ENCODE results near the gene ENGASE.
A peak's percentile ranks its signal among the peaks of the same experiment; 100 is the strongest.

ENGASE gene

DNA sequence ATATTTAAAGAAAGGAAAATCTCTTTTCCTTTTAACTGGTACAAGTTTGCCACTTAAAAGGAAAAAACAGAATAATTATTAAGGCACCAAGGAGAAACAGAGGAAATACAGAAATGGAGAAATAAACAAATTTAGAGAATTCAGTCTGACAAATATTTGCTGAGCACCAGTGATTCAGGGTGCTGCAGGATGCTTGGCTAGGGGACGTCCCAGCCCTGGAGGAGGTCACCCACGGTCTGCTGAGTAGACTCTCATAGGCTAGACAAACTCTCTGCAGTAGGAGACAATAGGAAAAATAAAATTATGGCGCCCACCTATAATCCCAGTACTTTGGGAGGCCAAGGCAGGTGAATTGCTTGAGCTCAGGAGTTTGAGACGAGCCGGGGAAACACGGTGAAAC, 34.7 kb upstream of the ENGASE start:
- no peak for DNase-seq

DNA sequence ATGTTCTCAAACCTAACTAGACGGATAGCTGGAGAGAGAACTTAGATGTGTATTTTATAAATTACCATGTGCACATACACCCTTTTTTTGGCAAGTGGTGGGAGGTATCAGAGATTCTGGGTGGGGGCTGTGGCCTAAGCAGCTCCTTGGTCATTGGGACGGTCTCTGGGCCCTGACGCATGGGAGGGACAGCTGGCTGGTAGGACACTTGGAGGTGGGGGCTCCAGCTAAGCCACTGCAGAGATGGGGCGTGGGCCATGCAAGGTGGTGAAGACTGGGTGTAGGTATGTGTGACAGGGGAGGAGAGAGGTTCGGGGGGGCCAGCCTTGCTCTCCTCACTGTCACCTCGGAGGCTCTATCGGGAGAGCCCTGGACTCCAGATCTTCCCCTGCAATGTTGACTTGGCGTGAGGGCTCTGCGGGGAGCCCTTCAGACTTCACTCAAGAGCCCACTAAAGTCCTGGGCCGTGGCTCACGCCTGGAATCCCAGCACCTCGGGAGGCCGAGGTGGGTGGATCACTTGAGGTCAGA, 33.5 kb upstream of the ENGASE start:
- DNase-seq: no peak

DNA sequence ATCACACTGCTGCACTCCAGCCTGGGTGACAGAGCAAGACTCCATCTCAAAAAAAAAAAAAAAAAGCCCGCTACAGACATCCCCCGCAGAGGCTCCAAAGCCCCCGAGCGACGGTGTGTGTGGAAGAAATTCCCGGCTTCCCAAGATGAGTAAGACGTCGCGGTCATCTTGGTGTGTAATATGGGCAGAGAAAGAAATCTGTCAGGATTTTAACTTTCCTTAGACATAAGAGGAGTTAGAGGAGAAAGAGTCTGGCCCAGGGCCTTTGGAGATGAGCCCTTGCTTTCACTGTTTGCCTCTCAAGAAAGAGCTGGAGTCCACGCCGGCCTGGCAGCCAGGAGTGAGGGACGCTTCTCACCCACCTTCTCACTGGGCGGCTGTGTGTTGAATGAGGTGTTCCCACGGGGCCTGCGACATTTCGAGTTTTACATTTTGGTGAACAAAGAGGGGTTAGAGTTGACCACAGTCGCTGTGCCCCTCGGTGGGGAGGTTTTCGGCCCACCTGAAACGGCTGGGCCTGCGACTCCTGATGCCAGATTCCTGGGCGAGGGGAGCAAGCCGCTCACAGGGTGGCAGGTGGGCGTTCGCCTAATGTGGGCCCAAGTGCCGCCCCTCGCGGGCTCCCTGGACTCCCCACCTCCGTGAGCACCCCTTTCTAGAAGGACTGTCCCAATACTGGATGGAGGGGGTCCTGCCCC, 32.8 kb upstream of the ENGASE start:
- no peak for DNase-seq

DNA sequence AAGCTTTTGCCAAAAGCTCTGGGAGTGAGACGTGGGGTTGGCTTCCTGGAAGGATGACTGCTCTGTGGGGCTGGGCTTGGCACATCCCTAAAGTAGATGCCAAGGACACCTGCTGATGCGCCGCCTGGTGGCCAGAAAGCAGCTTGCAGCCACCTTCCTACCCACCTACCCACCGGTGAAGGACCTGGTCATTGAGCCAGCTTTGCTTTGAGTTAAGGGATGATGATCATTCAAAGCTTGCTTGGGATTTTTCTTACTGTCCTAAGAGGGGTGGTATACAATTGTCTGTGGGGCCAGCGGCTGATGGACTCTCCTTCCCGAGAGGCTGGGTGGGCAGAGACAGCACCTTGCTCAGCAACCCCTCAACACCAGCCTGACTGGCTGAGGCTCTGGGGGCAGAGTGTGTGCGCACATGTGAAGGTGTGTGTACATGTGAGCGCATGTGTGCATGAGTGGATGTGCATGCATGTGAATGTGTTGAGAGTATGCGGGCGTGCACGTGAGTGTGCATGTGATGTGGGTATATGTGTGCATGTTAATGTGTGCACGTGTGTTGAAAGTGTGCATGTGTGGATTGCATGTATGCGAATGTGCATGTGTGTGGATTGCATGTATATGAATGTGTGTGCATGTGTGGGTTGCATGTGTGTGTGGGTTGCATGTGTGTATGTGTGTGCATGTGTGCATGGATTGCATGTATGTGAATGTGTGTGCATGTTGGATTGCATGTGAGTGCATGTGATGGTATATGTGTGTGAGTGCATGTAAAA, 32.0 kb upstream of the ENGASE start:
- peak; percentile 66 for DNase-seq

DNA sequence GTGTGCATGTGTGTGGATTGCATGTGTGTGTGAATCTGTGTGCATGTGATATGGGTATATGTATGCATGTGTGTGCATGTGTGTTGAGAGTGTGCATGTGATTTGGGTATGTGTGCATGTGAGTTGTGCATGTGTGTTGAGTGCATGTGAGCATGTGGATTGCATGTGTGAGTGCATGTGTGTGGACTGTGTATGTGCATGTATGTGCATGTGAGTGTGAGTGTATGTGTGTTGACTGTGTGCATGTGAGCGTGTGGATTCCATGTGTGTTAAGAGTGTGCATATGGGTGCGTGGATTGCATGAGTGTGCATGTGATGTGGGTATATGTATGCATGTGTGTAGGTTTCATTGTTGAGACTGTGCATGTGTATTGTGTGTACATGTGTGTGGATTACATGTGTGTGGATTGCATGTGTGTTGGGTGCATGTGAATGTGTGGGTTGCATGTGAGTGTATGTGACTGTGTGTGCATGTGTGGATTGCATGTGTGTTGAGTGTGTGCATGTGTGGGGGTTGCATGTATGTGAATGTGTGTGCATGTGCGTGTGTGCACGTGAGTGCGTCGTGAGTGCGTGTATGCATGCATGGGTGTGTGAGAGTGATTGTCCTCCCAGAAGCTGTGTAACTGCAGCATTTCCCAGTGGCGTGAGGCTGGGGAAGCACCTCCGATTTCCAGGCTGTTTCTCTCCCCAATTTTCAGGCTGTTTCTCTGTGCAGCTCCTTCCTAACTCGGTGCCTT, 31.3 kb upstream of the ENGASE start:
- no peak for DNase-seq

DNA sequence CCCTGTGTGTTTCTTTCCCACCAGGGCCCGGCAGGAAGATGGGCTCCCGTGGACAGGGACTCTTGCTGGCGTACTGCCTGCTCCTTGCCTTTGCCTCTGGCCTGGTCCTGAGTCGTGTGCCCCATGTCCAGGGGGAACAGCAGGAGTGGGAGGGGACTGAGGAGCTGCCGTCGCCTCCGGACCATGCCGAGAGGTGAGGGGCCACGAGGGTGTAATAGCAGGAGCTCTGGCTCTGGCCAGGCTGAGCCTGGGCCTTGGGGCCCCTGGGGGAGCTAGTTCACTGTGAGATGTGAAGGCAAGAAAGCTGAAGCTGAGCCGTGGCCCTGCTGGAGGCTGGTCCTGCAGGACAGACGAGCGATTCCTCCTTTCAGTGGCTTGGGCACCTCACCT, 30.7 kb upstream of the ENGASE start:
- no peak for DNase-seq

DNA sequence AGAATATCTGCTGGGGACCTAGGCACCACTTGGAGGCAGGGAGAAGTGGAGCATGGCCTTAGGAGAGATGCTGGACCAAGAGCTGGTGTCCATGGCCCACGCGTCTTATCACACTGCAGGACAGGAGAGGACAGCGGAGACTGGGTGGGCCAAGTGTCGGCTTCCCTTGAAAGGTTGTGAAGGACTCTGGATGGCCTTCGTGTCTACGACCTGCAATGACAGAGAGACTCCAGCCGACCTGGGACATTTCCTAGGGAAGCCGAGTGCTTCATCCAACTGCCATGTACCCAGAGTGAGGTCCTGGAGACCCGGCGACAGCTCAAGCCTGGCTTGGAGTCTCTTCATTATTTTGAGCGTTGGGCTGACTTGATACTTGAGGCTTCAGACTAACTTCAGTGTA, 30.2 kb upstream of the ENGASE start:
- no peak for DNase-seq

DNA sequence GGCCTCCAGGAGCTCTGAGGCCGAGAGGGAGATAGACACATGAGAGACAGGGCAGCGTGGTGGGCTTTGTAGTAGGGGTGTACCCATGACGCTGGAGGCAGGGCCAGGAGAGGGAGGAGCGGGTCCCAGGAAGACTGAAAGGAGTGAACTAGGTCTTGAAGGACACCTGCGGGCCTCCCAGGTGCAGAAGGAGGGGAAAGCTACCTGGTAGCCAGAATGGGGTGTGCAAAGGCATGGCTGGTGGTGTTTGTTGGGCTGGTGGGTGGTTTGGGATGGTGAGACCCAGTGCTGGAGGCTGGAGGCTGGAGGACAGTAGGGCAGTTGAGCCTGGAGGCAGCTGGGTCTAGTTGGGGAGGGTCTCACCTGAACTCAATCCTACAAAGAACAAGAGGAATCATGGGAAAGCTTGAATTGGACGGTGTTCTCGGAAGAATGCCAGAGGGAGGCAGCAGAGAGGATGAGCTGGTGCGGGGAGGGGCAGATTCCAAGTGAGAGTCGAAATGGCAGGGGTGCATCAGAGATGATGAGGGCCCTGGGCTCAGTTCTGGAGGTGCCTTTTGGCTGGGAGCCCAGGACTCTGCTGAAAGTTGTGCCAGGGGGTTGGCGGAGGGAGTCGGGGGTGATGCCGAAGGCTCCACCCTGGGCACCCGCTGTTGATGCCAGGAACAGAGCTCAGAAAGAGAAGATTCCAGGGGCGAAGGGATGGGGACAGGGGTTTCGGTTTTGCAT, 29.5 kb upstream of the ENGASE start:
- no peak for DNase-seq

DNA sequence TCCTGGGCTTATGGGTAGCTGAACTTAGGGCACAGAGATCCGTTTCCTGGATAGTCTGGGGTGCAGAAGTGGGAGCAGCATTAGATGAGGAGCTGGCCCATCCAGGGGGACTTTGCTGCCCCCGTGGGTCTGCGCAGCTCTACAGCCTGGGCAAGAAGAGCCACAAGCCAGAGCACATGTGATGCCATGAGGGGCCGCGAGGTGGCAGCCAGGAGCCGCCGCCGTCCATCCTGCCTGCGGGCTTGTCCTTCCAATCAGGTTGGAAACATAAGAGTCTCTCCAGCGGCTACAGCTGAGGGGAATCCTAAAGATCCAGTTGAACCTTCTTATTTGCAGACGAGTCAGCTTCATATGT, 28.8 kb upstream of the ENGASE start:
- peak; percentile 59 for DNase-seq

DNA sequence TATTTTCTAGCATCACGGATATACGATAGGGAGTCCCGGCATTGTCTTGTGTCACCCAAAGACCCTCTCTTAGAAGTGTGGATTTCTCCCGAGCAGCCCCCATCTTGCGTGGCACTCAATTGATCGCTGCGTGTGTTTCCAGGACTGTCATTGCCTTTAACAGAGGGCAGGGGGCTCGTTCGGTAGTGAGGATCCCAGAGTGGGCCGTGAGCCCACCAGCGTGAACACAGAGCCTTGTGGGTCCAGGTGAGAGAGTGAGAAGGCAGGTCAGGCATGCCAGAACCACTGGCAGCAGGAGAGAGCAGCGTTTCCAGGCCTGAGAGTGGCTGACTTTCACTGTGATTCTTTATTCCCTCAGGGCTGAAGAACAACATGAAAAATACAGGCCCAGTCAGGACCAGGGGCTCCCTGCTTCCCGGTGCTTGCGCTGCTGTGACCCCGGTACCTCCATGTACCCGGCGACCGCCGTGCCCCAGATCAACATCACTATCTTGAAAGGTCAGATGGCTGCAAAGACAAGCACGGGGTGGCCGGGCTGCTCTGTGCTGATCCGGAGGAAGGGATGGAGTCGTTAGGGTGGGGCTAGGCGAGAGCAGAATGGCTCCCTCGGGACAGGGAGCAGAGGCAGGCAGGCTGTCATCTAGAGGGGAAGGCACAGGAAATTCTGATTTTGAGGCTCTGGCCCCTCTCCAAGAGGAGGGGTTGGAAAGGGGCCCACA, 28.3 kb upstream of the ENGASE start:
- no peak for DNase-seq

DNA sequence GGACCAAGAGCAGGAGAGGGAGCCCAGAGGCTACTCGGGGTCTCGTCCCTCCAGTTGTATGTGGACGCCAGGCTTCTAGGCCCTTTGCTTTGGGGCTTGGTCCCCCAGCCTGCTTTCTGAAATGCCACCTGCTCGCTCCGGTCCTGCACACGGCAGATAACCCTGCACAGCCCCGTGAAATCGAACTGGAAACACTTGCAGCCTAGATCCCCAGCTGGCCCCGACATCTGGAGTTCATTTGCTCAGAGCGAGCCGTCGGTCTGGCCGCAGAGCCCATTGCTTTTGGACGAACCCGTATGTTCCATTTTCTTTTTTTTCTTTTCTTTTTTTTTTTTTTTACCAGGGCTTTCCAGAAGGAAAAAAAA, 27.7 kb upstream of the ENGASE start:
- no peak for DNase-seq

DNA sequence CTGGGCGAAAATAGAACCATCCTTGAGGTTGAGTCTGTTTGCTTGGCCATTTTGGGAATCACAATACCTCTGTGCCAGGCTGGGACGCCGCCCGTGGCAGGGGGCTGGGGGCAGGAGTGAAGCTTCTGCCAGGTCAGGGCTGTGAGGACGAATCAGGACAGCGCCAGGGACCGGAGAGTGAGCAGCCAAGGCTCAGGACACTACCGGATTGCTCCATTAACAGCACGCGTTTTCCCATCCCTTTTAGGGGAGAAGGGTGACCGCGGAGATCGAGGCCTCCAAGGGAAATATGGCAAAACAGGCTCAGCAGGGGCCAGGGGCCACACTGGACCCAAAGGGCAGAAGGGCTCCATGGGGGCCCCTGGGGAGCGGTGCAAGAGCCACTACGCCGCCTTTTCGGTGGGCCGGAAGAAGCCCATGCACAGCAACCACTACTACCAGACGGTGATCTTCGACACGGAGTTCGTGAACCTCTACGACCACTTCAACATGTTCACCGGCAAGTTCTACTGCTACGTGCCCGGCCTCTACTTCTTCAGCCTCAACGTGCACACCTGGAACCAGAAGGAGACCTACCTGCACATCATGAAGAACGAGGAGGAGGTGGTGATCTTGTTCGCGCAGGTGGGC, 27.2 kb upstream of the ENGASE start:
- DNase-seq: no peak

DNA sequence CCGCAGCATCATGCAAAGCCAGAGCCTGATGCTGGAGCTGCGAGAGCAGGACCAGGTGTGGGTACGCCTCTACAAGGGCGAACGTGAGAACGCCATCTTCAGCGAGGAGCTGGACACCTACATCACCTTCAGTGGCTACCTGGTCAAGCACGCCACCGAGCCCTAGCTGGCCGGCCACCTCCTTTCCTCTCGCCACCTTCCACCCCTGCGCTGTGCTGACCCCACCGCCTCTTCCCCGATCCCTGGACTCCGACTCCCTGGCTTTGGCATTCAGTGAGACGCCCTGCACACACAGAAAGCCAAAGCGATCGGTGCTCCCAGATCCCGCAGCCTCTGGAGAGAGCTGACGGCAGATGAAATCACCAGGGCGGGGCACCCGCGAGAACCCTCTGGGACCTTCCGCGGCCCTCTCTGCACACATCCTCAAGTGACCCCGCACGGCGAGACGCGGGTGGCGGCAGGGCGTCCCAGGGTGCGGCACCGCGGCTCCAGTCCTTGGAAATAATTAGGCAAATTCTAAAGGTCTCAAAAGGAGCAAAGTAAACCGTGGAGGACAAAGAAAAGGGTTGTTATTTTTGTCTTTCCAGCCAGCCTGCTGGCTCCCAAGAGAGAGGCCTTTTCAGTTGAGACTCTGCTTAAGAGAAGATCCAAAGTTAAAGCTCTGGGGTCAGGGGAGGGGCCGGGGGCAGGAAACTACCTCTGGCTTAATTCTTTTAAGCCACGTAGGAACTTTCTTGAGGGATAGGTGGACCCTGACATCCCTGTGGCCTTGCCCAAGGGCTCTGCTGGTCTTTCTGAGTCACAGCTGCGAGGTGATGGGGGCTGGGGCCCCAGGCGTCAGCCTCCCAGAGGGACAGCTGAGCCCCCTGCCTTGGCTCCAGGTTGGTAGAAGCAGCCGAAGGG, 26.4 kb upstream of the ENGASE start:
- no peak for DNase-seq

DNA sequence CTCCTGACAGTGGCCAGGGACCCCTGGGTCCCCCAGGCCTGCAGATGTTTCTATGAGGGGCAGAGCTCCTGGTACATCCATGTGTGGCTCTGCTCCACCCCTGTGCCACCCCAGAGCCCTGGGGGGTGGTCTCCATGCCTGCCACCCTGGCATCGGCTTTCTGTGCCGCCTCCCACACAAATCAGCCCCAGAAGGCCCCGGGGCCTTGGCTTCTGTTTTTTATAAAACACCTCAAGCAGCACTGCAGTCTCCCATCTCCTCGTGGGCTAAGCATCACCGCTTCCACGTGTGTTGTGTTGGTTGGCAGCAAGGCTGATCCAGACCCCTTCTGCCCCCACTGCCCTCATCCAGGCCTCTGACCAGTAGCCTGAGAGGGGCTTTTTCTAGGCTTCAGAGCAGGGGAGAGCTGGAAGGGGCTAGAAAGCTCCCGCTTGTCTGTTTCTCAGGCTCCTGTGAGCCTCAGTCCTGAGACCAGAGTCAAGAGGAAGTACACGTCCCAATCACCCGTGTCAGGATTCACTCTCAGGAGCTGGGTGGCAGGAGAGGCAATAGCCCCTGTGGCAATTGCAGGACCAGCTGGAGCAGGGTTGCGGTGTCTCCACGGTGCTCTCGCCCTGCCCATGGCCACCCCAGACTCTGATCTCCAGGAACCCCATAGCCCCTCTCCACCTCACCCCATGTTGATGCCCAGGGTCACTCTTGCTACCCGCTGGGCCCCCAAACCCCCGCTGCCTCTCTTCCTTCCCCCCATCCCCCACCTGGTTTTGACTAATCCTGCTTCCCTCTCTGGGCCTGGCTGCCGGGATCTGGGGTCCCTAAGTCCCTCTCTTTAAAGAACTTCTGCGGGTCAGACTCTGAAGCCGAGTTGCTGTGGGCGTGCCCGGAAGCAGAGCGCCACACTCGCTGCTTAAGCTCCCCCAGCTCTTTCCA, 25.5 kb upstream of the ENGASE start:
- DNase-seq: no peak

DNA sequence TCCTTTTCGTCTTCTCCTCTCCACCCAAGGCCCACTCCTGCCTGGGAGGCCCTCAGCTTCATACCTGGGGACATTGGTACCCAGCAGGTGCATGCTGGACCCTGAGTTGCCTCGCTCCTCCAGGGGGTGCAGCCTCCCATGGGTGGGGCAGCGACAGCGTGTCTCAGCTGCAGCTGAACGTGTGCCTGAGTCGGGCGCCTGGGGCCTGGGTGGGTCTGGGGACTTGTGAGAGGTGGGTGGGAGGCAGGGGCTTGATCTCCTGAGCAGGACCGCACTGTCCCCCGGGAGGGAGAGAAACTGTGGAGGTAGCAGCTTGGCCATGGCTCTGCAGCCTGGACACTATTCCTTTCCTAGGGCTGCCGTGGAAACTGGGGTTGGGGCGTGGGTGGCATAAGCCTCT, 24.8 kb upstream of the ENGASE start:
- DNase-seq: no peak

DNA sequence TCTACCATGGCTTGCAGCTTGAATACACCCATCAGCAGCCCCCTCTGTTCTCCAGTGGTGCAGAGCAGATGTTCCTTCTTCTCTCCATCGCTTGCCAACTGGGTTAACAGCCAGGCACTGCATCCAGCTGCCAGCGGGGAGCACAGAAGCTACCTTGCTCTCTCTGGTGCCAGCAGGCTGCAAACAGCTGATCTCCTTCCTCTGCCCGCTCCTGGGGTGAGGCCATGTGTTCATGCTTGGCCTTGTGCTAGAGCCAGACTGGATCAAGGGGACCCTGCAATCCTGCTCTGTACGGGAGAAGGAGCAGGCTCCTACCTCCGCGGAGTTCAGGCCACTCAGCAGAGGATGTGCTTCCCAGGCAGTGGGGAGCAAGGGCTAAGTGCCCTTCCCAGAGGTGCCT, 24.1 kb upstream of the ENGASE start:
- no peak for DNase-seq

DNA sequence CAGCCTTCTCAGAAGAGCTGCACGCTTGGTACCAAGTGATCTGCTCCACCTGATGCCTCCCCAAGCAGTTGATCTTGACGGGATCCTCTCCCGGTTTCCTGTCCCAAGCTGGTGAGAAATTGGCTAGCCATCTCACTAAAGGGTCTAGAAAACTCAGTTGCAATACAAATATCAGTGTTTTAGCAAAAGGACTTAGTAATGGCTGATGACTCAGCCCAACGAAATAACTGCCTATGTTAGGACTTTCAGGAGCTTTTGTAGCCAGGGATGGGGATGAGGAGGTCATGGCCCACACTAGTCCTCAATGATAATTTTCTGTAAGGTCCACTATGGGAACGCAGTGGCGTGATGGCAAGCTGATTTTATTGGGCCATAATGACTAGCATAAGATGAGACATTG, 23.3 kb upstream of the ENGASE start:
- no peak for DNase-seq

DNA sequence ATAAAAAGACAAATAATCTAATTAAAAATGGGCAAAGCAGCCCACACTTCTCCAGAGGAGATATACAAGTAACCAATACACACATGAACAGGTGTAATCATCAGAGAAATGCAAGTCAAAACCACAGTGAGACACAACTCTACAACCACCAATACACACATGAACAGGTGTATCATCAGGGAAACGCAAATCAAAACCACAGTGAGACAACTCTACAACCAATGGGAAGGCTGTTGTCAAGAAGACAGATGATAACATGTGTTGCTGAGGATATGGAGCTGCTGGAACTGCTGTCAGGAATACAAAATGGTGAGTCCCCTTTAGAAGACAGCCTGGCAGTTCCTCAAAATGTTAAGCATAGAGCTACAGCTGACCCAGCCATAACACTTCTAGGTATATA, 22.5 kb upstream of the ENGASE start:
- no peak for DNase-seq

DNA sequence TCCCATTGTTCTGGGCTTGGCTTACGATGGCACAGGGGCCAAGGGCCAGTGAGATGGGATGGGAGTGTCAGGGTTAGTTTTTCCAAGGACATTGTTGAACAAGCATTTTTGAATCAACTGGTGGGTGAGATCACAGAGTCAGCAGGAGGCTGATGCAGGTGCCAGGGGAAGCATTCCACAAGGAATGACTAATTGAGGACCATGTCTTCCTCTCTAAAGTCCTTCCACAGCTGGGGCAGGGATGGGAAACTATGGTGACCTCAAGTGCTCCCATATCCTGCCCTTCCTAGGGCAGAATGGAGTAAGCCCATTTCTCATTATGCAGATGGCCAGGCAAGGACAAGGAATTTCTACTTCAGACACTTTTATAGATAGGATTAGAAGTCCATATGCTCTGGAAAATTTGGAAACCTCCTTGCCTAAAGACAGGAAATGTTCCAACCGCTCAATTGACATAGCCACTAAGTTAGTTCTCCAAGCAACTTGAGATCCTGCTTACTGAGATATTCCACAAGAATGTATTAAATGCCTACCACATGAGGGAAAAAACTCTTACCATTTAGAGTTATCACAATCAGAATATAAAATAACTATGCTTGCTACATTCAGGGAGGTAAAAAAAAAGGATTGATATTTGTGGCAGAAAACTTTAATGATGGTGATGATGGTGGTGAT, 21.2 kb upstream of the ENGASE start:
- no peak for DNase-seq

All from stimulated activated CD4-positive, alpha-beta T cell treated with anti-CD3 and anti-CD28 coated beads, Interleukin-1b, Interleukin-23, amount 100 ng/mL, for 48 hours (primary cell).